Spleen (tissue), 11 donors: Measurements from ENCODE around the gene NUDT19. TPM values are rescaled to one million over a fixed set of nuclear protein-coding genes. Genes with fewer than 3 reads are reported as not detected.
"Not testable (repeated sequence)": the region's sequence is repeated elsewhere in the genome, so short reads cannot be mapped to it uniquely, and the experiment has no call there.

Experiments used
- DNase-seq: peaks from one replicate; pipeline ENCODE4 v3.0.0-alpha.2; 2020
- H3K27ac ChIP-seq, 8 donors: fragments of 200-600 bp; sonication (generic) in 7 of 8; 1 replicate in 4 of 8; 2 replicates in 4 of 8; pipeline versions ENCODE4 v1.5.0 to v1.8.0; 2016 to 2021; ENCODE audit warnings: inconsistent platforms in 4 of 8, mild to moderate bottlenecking in 4 of 8, moderate library complexity in 1 of 8
- H3K27me3 ChIP-seq, 7 donors: fragments of 200-600 bp; sonication (generic) in 6 of 7; replicated peaks in 1 of 7; 1 replicate in 4 of 7; 2 replicates in 3 of 7; pipeline versions ENCODE4 v1.5.0 to v1.8.0; 2016 to 2021; ENCODE audit warnings: inconsistent platforms in 3 of 7, mild to moderate bottlenecking in 1 of 7
- H3K36me3 ChIP-seq, 6 donors: fragments of 200-600 bp; sonication (generic) in 5 of 6; 1 replicate in 4 of 6; 2 replicates in 2 of 6; pipeline versions ENCODE4 v1.5.0 to v1.8.0; 2016 to 2021; ENCODE audit warnings: inconsistent platforms in 2 of 6
- H3K4me1 ChIP-seq, 6 donors: fragments of 200-600 bp; sonication (generic) in 5 of 6; 1 replicate in 3 of 6; 2 replicates in 3 of 6; pipeline versions ENCODE4 v1.5.0 to v1.8.0; 2016 to 2021; ENCODE audit warnings: inconsistent platforms in 3 of 6
- H3K4me3 ChIP-seq, 8 donors: fragments of 200-600 bp; sonication (generic) in 7 of 8; 1 replicate in 4 of 8; 2 replicates in 4 of 8; pipeline versions ENCODE4 v1.5.0 to v1.8.0; 2016 to 2021; ENCODE audit warnings: inconsistent platforms in 4 of 8, mild to moderate bottlenecking in 4 of 8, moderate library complexity in 2 of 8
- H3K9me3 ChIP-seq, 8 donors: fragments of 200-600 bp; sonication (generic) in 7 of 8; 1 replicate in 4 of 8; 2 replicates in 4 of 8; pipeline versions ENCODE4 v1.5.0 to v1.8.0; 2016 to 2021; ENCODE audit warnings: inconsistent platforms in 4 of 8
- CTCF ChIP-seq, 11 experiments: fragments of 200-600 bp in 7 of 11; fragments of 450-650 bp in 4 of 11; sonication (generic) in 4 of 11; IDR thresholded peaks in 8 of 11; conservative IDR thresholded peaks in 3 of 11; 1 replicate in 7 of 11; 2 replicates in 4 of 11; pipeline versions ENCODE4 v1.4.0 to v1.8.0; 2016 to 2021; ENCODE audit warnings: antibody characterized with exemption in 11 of 11, inconsistent platforms in 4 of 11, mild to moderate bottlenecking in 1 of 11
- POLR2A ChIP-seq, 3 donors: fragments of 450-650 bp; IDR thresholded peaks; one replicate each; pipeline ENCODE4 v1.5.1; 2017; ENCODE audit warnings: antibody characterized with exemption in 3 of 3, mild to moderate bottlenecking in 1 of 3
- POLR2AphosphoS5 ChIP-seq, 3 donors: sonication (generic); formaldehyde crosslinking; IDR thresholded peaks; one replicate each; pipeline ENCODE4 v1.5.1; 2017; ENCODE audit warnings: antibody characterized with exemption in 3 of 3
- WGBS, 5 donors: extraction: QIAGEN DNeasy Blood & Tissue Kit in 3 of 5; methylation state at CpG; one replicate each; pipeline versions ENCODE4 v1.1.5 to v1.1.7; 2013 to 2018; 5-methylcytosine and 5-hydroxymethylcytosine counted together
- intact Hi-C: fragments of 100-400 bp; cut with DNase I; formaldehyde crosslinking; loops from one replicate; pipeline ENCODE4 v1.15.0; 2023; ENCODE audit warnings: low total_unique reads
- polyA plus RNA-seq, 3 donors: library from polyadenylated mRNA; stranded (reverse); fragments of 200-250 nt; gene quantifications; one replicate each; pipeline ENCODE4 v1.2.1, GENCODE V29; 2013
- total RNA-seq, 7 donors: library from RNA; depleted of rRNA in 3 of 7; stranded (reverse); fragments of >200 nt in 3 of 7; fragmentation: NEBNext Ultra II Directional in 4 of 7; extraction: Animal tissue kit (Norgen Biotek cat#: 25700) in 4 of 7; gene quantifications; one replicate each; pipeline versions ENCODE4 v1.1.0 to v1.2.1, GENCODE V29; 2016 to 2021
- donor health status: healthy with polysubstance abuse.
- donor health status: DM: no; HTN: no; CAD: no; lungs with moderate emphysema.
- donor health status: DM: no; HTN: no; CAD: no.
- donor health status: Bipolar disorder and iron deficiency.
- donor health status: healthy.
- donor health status: DM: no; HTN: no; CAD: no.
- donor health status: DM: yes; HTN: yes; CAD: no.

The NUDT19 gene
- total and polyA plus RNA-seq, 10 donors = 4.9 to 18.4 (median 11.0) TPM

GRCh38 chr19:32649751-32650150, 41.9 kb upstream of the NUDT19 start:
- H3K9me3 ChIP-seq = no peaks in the 10 kb centered on the region
- no peak for DNase-seq
- no peak overlapping the region for H3K4me3 ChIP-seq
- 92 to 98% (median 96%) methylated on average over 11 of the region's 11 CpGs for WGBS, 5 donors
- no peaks in the 10 kb centered on the region for H3K27me3 ChIP-seq
- no peak overlapping the region for H3K27ac ChIP-seq
- intact Hi-C loops = no loop called here
- TF ChIP-seq POLR2A (IDR thresholded peaks at IDR 0.05) (no peak), POLR2AphosphoS5 (IDR thresholded peaks at IDR 0.05) (no peak), CTCF (IDR thresholded peaks at IDR 0.05 in 8 of 11, conservative IDR thresholded peaks at IDR 0.05 in 3 of 11) (no peak)
- peaks cover 0 to 21% (median 0%) of the 10 kb centered on the region in 6 donors for H3K4me1 ChIP-seq
- H3K36me3 ChIP-seq = peaks cover 0 to 97% (median 37%) of the 10 kb centered on the region in 6 donors

- 80 to 93% (median 87%) methylated on average over 5 of the region's 5 CpGs for WGBS, 5 donors
- intact Hi-C loops = no loop called here
- no peaks in the 10 kb centered on the region for H3K9me3 ChIP-seq
- DNase-seq = no peak
- H3K27me3 ChIP-seq = no peaks in the 10 kb centered on the region
- H3K4me1 ChIP-seq = peaks cover 0 to 21% (median 0%) of the 10 kb centered on the region in 6 donors
- no peak overlapping the region for H3K27ac ChIP-seq
- H3K4me3 ChIP-seq = no peak overlapping the region
- H3K36me3 ChIP-seq = peaks cover 0 to 97% (median 44%) of the 10 kb centered on the region in 6 donors
- TF ChIP-seq POLR2A (IDR thresholded peaks at IDR 0.05) (no peak), POLR2AphosphoS5 (IDR thresholded peaks at IDR 0.05) (no peak), CTCF (IDR thresholded peaks at IDR 0.05 in 8 of 11, conservative IDR thresholded peaks at IDR 0.05 in 3 of 11) (no peak)
These were observed 41.0 kb upstream of the NUDT19 start for GRCh38 chr19:32650671-32651070.

- peaks cover 0 to 97% (median 47%) of the 10 kb centered on the region in 6 donors for H3K36me3 ChIP-seq
- H3K27ac ChIP-seq = no peak overlapping the region
- no peaks in the 10 kb centered on the region for H3K27me3 ChIP-seq
- no peak for TF ChIP-seq POLR2A (IDR thresholded peaks at IDR 0.05)
- 45 to 74% (median 64%) methylated on average over 8 of the region's 8 CpGs for WGBS, 5 donors
- H3K4me3 ChIP-seq = no peak overlapping the region
- no peaks in the 10 kb centered on the region for H3K9me3 ChIP-seq
- intact Hi-C loops = no loop called here
- peaks cover 0 to 21% (median 0%) of the 10 kb centered on the region in 6 donors for H3K4me1 ChIP-seq
- DNase-seq = no peak
These were observed 39.9 kb upstream of the NUDT19 start for GRCh38 chr19:32651729-32652140.

GRCh38 chr19:32652331-32652730, 39.3 kb upstream of the NUDT19 start:
- not testable (repeated sequence) for H3K9me3 ChIP-seq, H3K27ac ChIP-seq

GRCh38 chr19:32652894-32653598, 38.6 kb upstream of the NUDT19 start:
- peaks cover 0 to 97% (median 46%) of the 10 kb centered on the region in 6 donors for H3K36me3 ChIP-seq
- TF ChIP-seq POLR2A (IDR thresholded peaks at IDR 0.05) (no peak), CTCF (IDR thresholded peaks at IDR 0.05 in 8 of 11, conservative IDR thresholded peaks at IDR 0.05 in 3 of 11) (no peak), POLR2AphosphoS5 (IDR thresholded peaks at IDR 0.05) (peak in 2 of 3 donors; percentile 8 to 24)
- no peaks in the 10 kb centered on the region for H3K9me3 ChIP-seq
- H3K4me1 ChIP-seq = peaks cover 0 to 21% (median 0%) of the 10 kb centered on the region in 6 donors
- DNase-seq = no peak
- H3K27me3 ChIP-seq = no peaks in the 10 kb centered on the region
- intact Hi-C loops = no loop called here
- no peak overlapping the region for H3K4me3 ChIP-seq
- no peak overlapping the region for H3K27ac ChIP-seq
- 71 to 78% (median 75%) methylated on average over 12 of the region's 12 CpGs for WGBS, 5 donors

More at GRCh38 chr19:32652331-32652730, 39.3 kb upstream of the NUDT19 start:
- peaks cover 0 to 21% (median 0%) of the 10 kb centered on the region in 6 donors for H3K4me1 ChIP-seq
- H3K4me3 ChIP-seq, H3K27me3 ChIP-seq, DNase-seq, intact Hi-C loops: not testable (repeated sequence)
- H3K36me3 ChIP-seq = peaks cover 0 to 97% (median 46%) of the 10 kb centered on the region in 6 donors
- WGBS, 5 donors = 93 to 98% (median 95%) methylated on average over 13 of the region's 13 CpGs
